ENCODE results near the gene PLSCR4. TPM values are rescaled to one million over a fixed set of nuclear protein-coding genes. Genes with fewer than 3 reads are reported as not detected.

The PLSCR4 gene
- total RNA-seq, 1 donor from 2014 or later: 11.3 TPM

DNA sequence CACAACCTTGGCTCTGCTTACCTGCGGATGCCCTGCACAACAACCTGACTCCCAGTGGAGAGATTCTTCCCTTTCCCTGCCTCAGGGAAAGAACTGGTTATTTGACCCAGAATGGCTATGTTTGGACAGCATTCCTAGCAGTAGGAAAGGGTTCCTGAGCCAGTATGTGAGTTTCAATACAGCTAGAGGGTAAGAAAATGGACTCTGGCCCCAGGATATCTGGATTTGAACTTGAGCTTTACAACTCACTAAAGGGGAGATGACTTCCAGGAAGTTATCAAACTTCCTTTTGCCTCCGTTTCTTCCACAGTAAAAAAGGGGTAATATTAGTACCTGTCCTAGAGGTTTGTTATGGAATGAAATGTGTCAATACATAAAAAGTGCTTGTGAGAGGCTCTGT, 28.1 kb upstream of the PLSCR4 start:
- TF ChIP-seq, protein P1, sequence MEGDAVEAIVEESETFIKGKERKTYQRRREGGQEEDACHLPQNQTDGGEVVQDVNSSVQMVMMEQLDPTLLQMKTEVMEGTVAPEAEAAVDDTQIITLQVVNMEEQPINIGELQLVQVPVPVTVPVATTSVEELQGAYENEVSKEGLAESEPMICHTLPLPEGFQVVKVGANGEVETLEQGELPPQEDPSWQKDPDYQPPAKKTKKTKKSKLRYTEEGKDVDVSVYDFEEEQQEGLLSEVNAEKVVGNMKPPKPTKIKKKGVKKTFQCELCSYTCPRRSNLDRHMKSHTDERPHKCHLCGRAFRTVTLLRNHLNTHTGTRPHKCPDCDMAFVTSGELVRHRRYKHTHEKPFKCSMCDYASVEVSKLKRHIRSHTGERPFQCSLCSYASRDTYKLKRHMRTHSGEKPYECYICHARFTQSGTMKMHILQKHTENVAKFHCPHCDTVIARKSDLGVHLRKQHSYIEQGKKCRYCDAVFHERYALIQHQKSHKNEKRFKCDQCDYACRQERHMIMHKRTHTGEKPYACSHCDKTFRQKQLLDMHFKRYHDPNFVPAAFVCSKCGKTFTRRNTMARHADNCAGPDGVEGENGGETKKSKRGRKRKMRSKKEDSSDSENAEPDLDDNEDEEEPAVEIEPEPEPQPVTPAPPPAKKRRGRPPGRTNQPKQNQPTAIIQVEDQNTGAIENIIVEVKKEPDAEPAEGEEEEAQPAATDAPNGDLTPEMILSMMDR (IDR thresholded peaks at IDR 0.05; ENCODE audit: unreplicated experiment): no peak
- no peak overlapping the region for H3K4me3 Mint-ChIP-seq (ENCODE audit: unreplicated experiment)
- H3K9me3 Mint-ChIP-seq (ENCODE audit: unreplicated experiment): no peaks in the 10 kb centered on the region
- no peak for DNase-seq (ENCODE audit: low spot score)
- no peaks in the 10 kb centered on the region for H3K36me3 Mint-ChIP-seq (ENCODE audit: low read depth, unreplicated experiment)
- no peaks in the 10 kb centered on the region for H3K27me3 Mint-ChIP-seq (ENCODE audit: unreplicated experiment)
- no peak overlapping the region for H3K27ac Mint-ChIP-seq (ENCODE audit: unreplicated experiment)
- H3K4me1 Mint-ChIP-seq (ENCODE audit: unreplicated experiment): peaks cover 7% of the 10 kb centered on the region

DNA sequence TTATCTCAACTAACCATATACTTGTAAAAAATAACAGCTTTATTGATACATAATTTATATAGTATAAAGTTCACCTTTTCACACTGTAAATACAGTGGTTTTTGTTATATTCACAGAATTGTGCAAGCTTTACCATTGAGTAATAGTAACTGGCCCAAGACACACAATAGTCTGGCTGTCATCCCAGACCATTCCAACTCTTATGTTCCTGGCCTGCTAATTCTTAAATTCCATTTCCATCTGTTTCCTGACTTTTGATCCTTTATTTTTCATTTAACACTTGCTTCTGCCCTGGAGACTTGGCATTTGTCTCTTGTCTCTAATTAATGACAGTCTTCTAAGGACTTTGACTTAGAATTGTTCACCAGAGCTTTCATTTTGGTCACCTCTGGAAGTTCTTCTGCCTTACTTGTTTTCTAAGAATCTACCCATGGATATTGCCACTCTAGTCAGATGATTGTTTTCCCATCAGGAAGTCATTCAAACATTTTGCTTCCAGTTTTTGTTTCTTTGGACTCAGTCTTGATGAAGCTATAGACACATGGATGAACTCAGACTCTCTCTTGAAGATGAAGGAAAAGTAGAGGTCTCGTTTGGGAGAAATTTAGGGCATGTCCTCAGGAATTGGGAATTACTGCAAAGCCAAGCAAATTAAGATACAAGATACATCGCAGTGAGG, 27.2 kb upstream of the PLSCR4 start:
- no peaks in the 10 kb centered on the region for H3K9me3 Mint-ChIP-seq (ENCODE audit: unreplicated experiment)
- no peak overlapping the region for H3K4me3 Mint-ChIP-seq (ENCODE audit: unreplicated experiment)
- DNase-seq (ENCODE audit: low spot score): no peak
- no peak overlapping the region for H3K27ac Mint-ChIP-seq (ENCODE audit: unreplicated experiment)
- H3K27me3 Mint-ChIP-seq (ENCODE audit: unreplicated experiment): no peaks in the 10 kb centered on the region
- TF ChIP-seq, protein P1 (IDR thresholded peaks at IDR 0.05; ENCODE audit: unreplicated experiment): no peak
- no peaks in the 10 kb centered on the region for H3K36me3 Mint-ChIP-seq (ENCODE audit: low read depth, unreplicated experiment)
- H3K4me1 Mint-ChIP-seq (ENCODE audit: unreplicated experiment): peaks cover 6% of the 10 kb centered on the region

DNA sequence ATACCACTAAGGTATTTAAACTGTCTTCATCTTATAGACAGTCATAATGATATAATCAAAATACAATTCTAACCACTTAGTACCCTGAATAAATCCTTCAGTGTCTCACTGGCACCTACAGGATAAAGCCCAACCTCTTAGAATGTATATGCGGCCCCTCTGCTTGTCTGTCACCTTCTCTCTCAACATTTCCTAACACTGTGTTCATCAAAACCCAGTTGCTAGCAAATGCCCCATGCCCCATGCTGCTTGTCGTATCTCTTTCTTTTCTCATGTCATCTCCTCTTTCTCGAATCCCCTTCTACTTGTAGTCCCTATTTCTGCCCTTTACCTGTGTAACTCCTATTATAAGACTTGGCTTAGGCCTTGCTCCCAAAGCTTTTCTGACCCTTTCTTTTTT, 24.6 kb upstream of the PLSCR4 start:
- Mint-ChIP-seq H3K27me3 (ENCODE audit: unreplicated experiment) (no peaks in the 10 kb centered on the region), H3K9me3 (ENCODE audit: unreplicated experiment) (no peaks in the 10 kb centered on the region), H3K4me3 (ENCODE audit: unreplicated experiment) (no peak overlapping the region), H3K27ac (ENCODE audit: unreplicated experiment) (no peak overlapping the region), H3K4me1 (ENCODE audit: unreplicated experiment) (peaks cover 6% of the 10 kb centered on the region), H3K36me3 (ENCODE audit: low read depth, unreplicated experiment) (no peaks in the 10 kb centered on the region)
- DNase-seq (ENCODE audit: low spot score): no peak
- TF ChIP-seq, protein P1 (IDR thresholded peaks at IDR 0.05; ENCODE audit: unreplicated experiment): no peak

DNA sequence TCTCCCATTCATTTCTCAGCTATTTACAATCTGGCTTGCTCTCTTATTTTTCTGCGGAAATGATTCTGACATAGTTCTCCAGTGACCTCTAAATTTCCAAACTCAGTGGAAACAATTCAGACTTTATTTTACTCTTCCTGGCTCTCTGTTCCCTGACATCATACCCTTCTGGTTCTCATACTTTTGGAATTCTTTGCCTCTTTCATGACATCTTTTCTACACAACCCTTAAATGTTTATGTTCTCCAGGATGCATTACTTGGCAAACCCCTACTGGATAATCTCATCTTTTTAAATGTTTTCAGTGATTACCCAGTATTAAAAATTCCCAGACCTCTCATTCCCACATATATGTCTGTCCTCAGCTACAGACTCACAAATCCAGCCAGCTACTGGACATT, 23.9 kb upstream of the PLSCR4 start:
- H3K4me1 Mint-ChIP-seq (ENCODE audit: unreplicated experiment): peaks cover 6% of the 10 kb centered on the region
- no peak overlapping the region for H3K27ac Mint-ChIP-seq (ENCODE audit: unreplicated experiment)
- no peaks in the 10 kb centered on the region for H3K36me3 Mint-ChIP-seq (ENCODE audit: low read depth, unreplicated experiment)
- no peak overlapping the region for H3K4me3 Mint-ChIP-seq (ENCODE audit: unreplicated experiment)
- no peaks in the 10 kb centered on the region for H3K27me3 Mint-ChIP-seq (ENCODE audit: unreplicated experiment)
- DNase-seq (ENCODE audit: low spot score): no peak
- TF ChIP-seq, protein P1 (IDR thresholded peaks at IDR 0.05; ENCODE audit: unreplicated experiment): no peak
- no peaks in the 10 kb centered on the region for H3K9me3 Mint-ChIP-seq (ENCODE audit: unreplicated experiment)

DNA sequence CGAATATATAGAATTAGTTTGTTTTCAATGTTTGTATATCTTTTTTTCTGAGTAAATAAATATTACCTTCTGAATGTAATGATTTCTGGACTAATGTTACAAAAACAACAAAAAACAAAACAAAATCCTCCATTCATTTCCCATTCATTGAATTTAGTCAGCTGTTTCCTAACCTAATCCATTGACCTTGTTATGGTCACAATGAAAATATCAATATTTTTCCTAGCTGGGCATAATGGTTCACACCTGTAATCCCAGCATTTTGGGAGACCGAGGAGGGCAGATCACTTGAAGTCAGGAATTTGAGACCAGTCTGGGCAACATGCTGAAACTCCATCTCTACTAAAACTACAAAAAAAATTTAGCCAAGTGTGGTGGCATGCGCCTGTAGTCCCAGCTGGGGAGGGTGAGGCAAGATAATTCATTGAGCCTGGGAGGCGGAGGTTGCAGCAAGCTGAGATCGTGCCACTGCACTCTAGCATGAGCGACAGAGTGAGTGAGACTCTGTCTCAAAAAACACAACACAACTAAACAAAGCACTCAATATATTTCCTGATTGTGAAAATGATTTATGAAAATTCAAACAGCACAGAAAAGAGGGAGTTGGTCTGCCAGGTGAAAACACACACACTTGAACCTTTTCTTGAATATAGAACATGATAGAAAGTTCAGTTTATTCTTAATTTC, 23.0 kb upstream of the PLSCR4 start:
- peaks cover 6% of the 10 kb centered on the region for H3K4me1 Mint-ChIP-seq (ENCODE audit: unreplicated experiment)
- TF ChIP-seq, protein P1 (IDR thresholded peaks at IDR 0.05; ENCODE audit: unreplicated experiment): no peak
- no peak overlapping the region for H3K27ac Mint-ChIP-seq (ENCODE audit: unreplicated experiment)
- no peak overlapping the region for H3K4me3 Mint-ChIP-seq (ENCODE audit: unreplicated experiment)
- H3K9me3 Mint-ChIP-seq (ENCODE audit: unreplicated experiment): no peaks in the 10 kb centered on the region
- H3K36me3 Mint-ChIP-seq (ENCODE audit: low read depth, unreplicated experiment): no peaks in the 10 kb centered on the region
- no peaks in the 10 kb centered on the region for H3K27me3 Mint-ChIP-seq (ENCODE audit: unreplicated experiment)
- DNase-seq (ENCODE audit: low spot score): no peak
